IMR-90 (cell line): ENCODE results near the gene SPRYD7. TPM values are rescaled to one million over a fixed set of nuclear protein-coding genes. Genes with fewer than 3 reads are reported as not detected.
"Not testable (repeated sequence)": the region's sequence is repeated elsewhere in the genome, so short reads cannot be mapped to it uniquely, and the experiment has no call there.

Experiments used
- ATAC-seq: fragments of 200-7000 bp; cut with Tn5 transposase; 2 replicates; pipeline ENCODE4 v1.9.1; 2020; ENCODE audit warnings: low read depth, mild to moderate bottlenecking, moderate library complexity
- BruUV-seq: library from RNA; stranded (reverse); fragments of 400-500 nt; replicated peaks from 2 replicates; lab custom pipeline; 2021; lab: Mats Ljungman, UMichigan
- CTCF ChIA-PET: fragments of 300-600 bp; formaldehyde crosslinking; extraction: SDS; loops from one replicate; lab custom pipeline; 2021; ENCODE audit warnings: antibody characterized with exemption; lab: Yijun Ruan, JAX
- POLR2A ChIA-PET: fragments of 300-600 bp; sonication (Branson Sonifier 250); formaldehyde crosslinking; loops from one replicate; lab custom pipeline; 2022; ENCODE audit warnings: antibody characterized with exemption; ENCODE audit not compliant: unreplicated experiment; lab: Charles Lee
- DNase-seq: peaks from one replicate; pipeline ENCODE4 v3.0.0; 2013
- H2AFZ ChIP-seq: replicated peaks from 2 replicates; pipeline ENCODE3; 2013; ENCODE audit warnings: low read length, mild to moderate bottlenecking; ENCODE audit not compliant: poor library complexity
- H2AK5ac ChIP-seq: 2 replicates; pipeline ENCODE4 v1.6.1; 2013; ENCODE audit warnings: low read depth, low read length, inconsistent platforms
- H2AK9ac ChIP-seq: replicated peaks from 2 replicates; pipeline ENCODE3; 2013; ENCODE audit warnings: mild to moderate bottlenecking, low read depth, low read length, moderate library complexity; ENCODE audit not compliant: poor library complexity
- H2BK120ac ChIP-seq: 2 replicates; pipeline ENCODE4 v1.6.1; 2013; ENCODE audit warnings: low read depth, low read length, inconsistent platforms
- H2BK15ac ChIP-seq: 3 replicates; pipeline ENCODE4 v1.6.1; 2013; ENCODE audit warnings: low read depth, low read length, inconsistent platforms
- H2BK20ac ChIP-seq: 2 replicates; pipeline ENCODE4 v1.6.1; 2013; ENCODE audit warnings: low read depth, mild to moderate bottlenecking, inconsistent platforms, low read length, moderate library complexity
- H2BK5ac ChIP-seq: 2 replicates; pipeline ENCODE4 v1.6.1; 2013; ENCODE audit warnings: mild to moderate bottlenecking, low read depth, low read length, inconsistent platforms; ENCODE audit not compliant: poor library complexity, severe bottlenecking
- H3K14ac ChIP-seq: replicated peaks from 2 replicates; pipeline ENCODE4 v1.6.1; 2013; ENCODE audit warnings: low read depth, low read length, inconsistent platforms
- H3K18ac ChIP-seq: 2 replicates; pipeline ENCODE4 v1.6.1; 2013; ENCODE audit warnings: low read depth, low read length, control low read depth
- H3K23ac ChIP-seq: 2 replicates; pipeline ENCODE4 v1.6.1; 2013; ENCODE audit warnings: low read depth, low read length, inconsistent platforms
- H3K27ac ChIP-seq: 2 replicates; pipeline ENCODE4 v1.5.1; 2013; ENCODE audit warnings: mild to moderate bottlenecking, control low read depth, low read length; ENCODE audit not compliant: insufficient read depth
- H3K27me3 ChIP-seq: 2 replicates; pipeline ENCODE4 v1.6.1; 2013; ENCODE audit warnings: low read length; ENCODE audit not compliant: control insufficient read depth, insufficient read depth
- H3K36me3 ChIP-seq: 2 replicates; pipeline ENCODE4 v1.6.1; 2013; ENCODE audit warnings: low read length, mixed read lengths; ENCODE audit not compliant: control insufficient read depth, insufficient read depth
- H3K4ac ChIP-seq: 2 replicates; pipeline ENCODE4 v1.6.1; 2013; ENCODE audit warnings: low read depth, low read length, inconsistent platforms
- H3K4me1 ChIP-seq: 2 replicates; pipeline ENCODE4 v1.6.1; 2013; ENCODE audit warnings: low read length, mixed read lengths; ENCODE audit not compliant: control insufficient read depth, insufficient read depth
- H3K4me2 ChIP-seq: 2 replicates; pipeline ENCODE4 v1.6.1; 2013; ENCODE audit warnings: low read depth, mild to moderate bottlenecking, control low read depth, low read length, moderate library complexity
- H3K4me3 ChIP-seq: 2 replicates; pipeline ENCODE4 v1.5.1; 2013; ENCODE audit warnings: low read depth, mild to moderate bottlenecking, control low read depth, low read length, moderate library complexity; ENCODE audit not compliant: insufficient read depth
- H3K56ac ChIP-seq: 2 replicates; pipeline ENCODE4 v1.6.1; 2013; ENCODE audit warnings: low read length, inconsistent platforms; ENCODE audit not compliant: insufficient read depth; ENCODE audit errors: extremely low read depth
- H3K79me1 ChIP-seq, 2 experiments: 2 replicates each; pipeline ENCODE4 v1.6.1; 2013; ENCODE audit warnings: low read length in 2 of 2, inconsistent platforms in 1 of 2, low read depth in 1 of 2
- H3K9ac ChIP-seq: 2 replicates; pipeline ENCODE4 v1.6.1; 2013; ENCODE audit warnings: low read depth, low read length, control low read depth
- H3K9me1 ChIP-seq: 2 replicates; pipeline ENCODE4 v1.6.1; 2013; ENCODE audit warnings: low read length, inconsistent platforms; ENCODE audit not compliant: insufficient read depth
- H3K9me3 ChIP-seq: 2 replicates; pipeline ENCODE4 v1.6.1; 2013; ENCODE audit warnings: low read length; ENCODE audit not compliant: control insufficient read depth, insufficient read depth
- H4K20me1 ChIP-seq: 2 replicates; pipeline ENCODE4 v1.6.1; 2013; ENCODE audit warnings: low read length, inconsistent platforms; ENCODE audit not compliant: insufficient read depth
- H4K5ac ChIP-seq: 2 replicates; pipeline ENCODE4 v1.6.1; 2013; ENCODE audit warnings: mild to moderate bottlenecking, low read depth, low read length, control low read depth
- H4K8ac ChIP-seq, 2 experiments: 2 replicates each; pipeline ENCODE4 v1.6.1; 2013; ENCODE audit warnings: low read depth in 2 of 2, low read length in 2 of 2, control low read depth in 1 of 2, inconsistent platforms in 1 of 2
- H4K91ac ChIP-seq: 2 replicates; pipeline ENCODE4 v1.6.1; 2013; ENCODE audit warnings: low read depth, low read length, inconsistent platforms; ENCODE audit not compliant: insufficient read depth
- WGBS, 2 experiments: methylation state at CpG; one replicate each; pipeline versions ENCODE4 v1.1.5 to v1.1.7; 2013; ENCODE audit warnings: missing lambda C conversion rate in 2 of 2; ENCODE audit not compliant: insufficient read length in 1 of 2; ENCODE audit errors: extremely low coverage in 2 of 2; 5-methylcytosine and 5-hydroxymethylcytosine counted together
- dilution Hi-C: fragments of 300-500 bp; cut with HindIII; formaldehyde crosslinking; loops from one replicate; pipeline ENCODE4 v1.14.3; 2018; ENCODE audit warnings: low sequenced_read_pairs; ENCODE audit not compliant: unreplicated experiment
- in situ Hi-C: fragments of 300-500 bp; cut with MboI; formaldehyde crosslinking; loops from 3 replicates; pipeline ENCODE4 v1.14.3; 2019; ENCODE audit warnings: low sequenced_read_pairs, inconsistent platforms, mixed read lengths
- intact Hi-C: fragments of 100-400 bp; cut with micrococcal nuclease; formaldehyde crosslinking; loops from 2 replicates; pipeline ENCODE4 v1.10.0; 2022
- polyA plus RNA-seq, 3 experiments: library from polyadenylated mRNA; depleted of rRNA; stranded (reverse); fragments of >200 nt; gene quantifications; 2 replicates each; pipeline ENCODE4 v1.2.3, GENCODE V29; 2012; ENCODE audit warnings: low replicate concordance in 1 of 3
- total RNA-seq: library from RNA; depleted of rRNA; stranded (reverse); fragments of >200 nt; gene quantifications from 2 replicates; pipeline ENCODE4 v1.2.3, GENCODE V29; 2012

The SPRYD7 gene
- total and polyA plus RNA-seq, 2 of the 4 experiments (the other 2 are of a cell fraction), result 5.6 to 20.2 TPM

DNA sequence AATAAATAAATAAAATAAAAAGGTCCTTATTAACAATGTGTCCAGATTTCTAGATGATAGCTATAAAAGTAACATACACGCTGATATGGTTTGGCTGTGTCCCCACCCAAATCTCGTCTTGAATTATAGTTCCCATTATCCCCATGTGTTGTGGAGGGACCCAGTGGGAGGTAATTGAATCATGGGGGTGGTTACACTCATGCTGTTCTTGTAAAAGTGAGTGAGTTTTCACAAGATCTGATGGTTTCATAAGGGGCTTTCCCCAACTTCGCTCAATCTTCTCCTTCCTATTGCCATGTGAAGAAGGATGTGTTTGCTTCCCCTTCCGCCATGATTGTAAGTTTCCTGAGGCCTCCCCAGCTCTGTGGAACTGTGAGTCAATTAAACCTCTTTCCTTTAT, 15.2 kb downstream of the SPRYD7 start:
- H3K4me2 ChIP-seq, H3K4ac ChIP-seq, H3K4me1 ChIP-seq, H3K18ac ChIP-seq, H4K5ac ChIP-seq, H3K14ac ChIP-seq, H2BK15ac ChIP-seq, H3K4me3 ChIP-seq, H3K23ac ChIP-seq, H2BK120ac ChIP-seq, BruUV-seq, dilution Hi-C loops, H4K20me1 ChIP-seq, ATAC-seq, in situ Hi-C loops, H3K9ac ChIP-seq, H3K9me3 ChIP-seq, DNase-seq, H3K27me3 ChIP-seq, intact Hi-C loops, H3K9me1 ChIP-seq, H2BK20ac ChIP-seq, POLR2A ChIA-PET, H2AK5ac ChIP-seq, H2BK5ac ChIP-seq, H3K27ac ChIP-seq, H4K91ac ChIP-seq, H2AK9ac ChIP-seq, H2AFZ ChIP-seq, H4K8ac ChIP-seq, H3K56ac ChIP-seq: not testable (repeated sequence)
- CTCF ChIA-PET, result interaction anchor here (1.0 kb wide), 1 partner anchor 15 kb away, joined by 5 read pairs; the partner anchor contains the start of gene SPRYD7
- no CpG with 5 or more reads among the region's 4 CpGs for WGBS, 2 experiments
- Histone ChIP-seq H3K79me1 (peaks cover 4 to 11% of the 10 kb centered on the region in 2 experiments; a peak in 2 of 4 replicates), H3K36me3 (peaks cover 38% of the 10 kb centered on the region)

DNA sequence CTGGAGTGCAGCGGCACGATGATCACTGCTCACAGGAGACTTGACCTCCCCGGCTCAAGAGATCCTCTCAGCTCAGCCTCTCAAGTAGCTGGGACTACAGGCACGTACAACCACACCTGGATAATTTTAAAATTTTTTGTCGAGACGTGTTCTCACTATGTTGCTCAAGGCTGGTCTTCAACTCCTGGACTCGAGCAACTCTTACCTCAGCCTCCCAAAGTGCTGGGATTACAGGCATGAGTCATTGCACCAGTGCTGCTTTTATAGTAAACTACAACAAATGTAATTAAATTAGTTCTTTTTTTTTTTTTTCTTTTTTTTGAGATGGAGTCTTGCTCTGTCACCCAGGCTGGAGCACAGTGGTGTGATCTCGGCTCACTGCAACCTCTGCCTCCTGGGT, 18.0 kb downstream of the SPRYD7 start:
- H3K4me1 ChIP-seq, H3K27ac ChIP-seq, H2BK120ac ChIP-seq, BruUV-seq, H2BK20ac ChIP-seq, H4K20me1 ChIP-seq, H3K9me1 ChIP-seq, H4K8ac ChIP-seq, H3K14ac ChIP-seq, POLR2A ChIA-PET, dilution Hi-C loops, H3K4me3 ChIP-seq, H3K9ac ChIP-seq, H2AK5ac ChIP-seq, H3K56ac ChIP-seq, H3K4me2 ChIP-seq, intact Hi-C loops, H2BK15ac ChIP-seq, H3K23ac ChIP-seq, H3K4ac ChIP-seq, H3K9me3 ChIP-seq, H4K91ac ChIP-seq, H2AFZ ChIP-seq, H4K5ac ChIP-seq, H3K79me1 ChIP-seq, H2AK9ac ChIP-seq, in situ Hi-C loops, H3K27me3 ChIP-seq, CTCF ChIA-PET, H2BK5ac ChIP-seq, H3K18ac ChIP-seq, ATAC-seq: not testable (repeated sequence)
- DNase-seq, result peak; percentile 18
- peaks cover 24% of the 10 kb centered on the region for H3K36me3 ChIP-seq
- 98% methylated on average over 7 of the region's 8 CpGs; no CpG with 5 or more reads in 1 of the 2 experiments for WGBS, 2 experiments
